ENCODE data around the gene VCL.

DNA sequence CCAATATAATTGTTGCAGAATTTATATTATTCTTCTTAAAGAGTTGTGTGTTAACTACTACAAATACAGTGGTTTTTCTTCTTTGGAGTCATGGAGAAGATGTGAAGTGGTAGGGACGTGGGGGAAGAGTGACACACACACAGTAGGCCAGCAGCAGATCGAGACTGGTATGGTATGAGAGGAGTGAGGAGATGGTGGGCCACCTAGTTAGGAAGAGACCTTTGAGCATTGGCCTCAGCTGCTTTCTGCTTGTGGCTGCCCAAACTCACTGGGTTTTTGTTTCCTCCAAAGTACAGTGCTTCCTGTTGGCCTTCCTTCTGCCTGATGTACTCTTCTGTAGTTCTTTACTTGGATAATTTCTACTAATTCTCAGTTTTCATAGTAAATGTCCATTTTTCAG is 14.6 kb downstream of the VCL start:
- TF ChIP-seq, protein P1, sequence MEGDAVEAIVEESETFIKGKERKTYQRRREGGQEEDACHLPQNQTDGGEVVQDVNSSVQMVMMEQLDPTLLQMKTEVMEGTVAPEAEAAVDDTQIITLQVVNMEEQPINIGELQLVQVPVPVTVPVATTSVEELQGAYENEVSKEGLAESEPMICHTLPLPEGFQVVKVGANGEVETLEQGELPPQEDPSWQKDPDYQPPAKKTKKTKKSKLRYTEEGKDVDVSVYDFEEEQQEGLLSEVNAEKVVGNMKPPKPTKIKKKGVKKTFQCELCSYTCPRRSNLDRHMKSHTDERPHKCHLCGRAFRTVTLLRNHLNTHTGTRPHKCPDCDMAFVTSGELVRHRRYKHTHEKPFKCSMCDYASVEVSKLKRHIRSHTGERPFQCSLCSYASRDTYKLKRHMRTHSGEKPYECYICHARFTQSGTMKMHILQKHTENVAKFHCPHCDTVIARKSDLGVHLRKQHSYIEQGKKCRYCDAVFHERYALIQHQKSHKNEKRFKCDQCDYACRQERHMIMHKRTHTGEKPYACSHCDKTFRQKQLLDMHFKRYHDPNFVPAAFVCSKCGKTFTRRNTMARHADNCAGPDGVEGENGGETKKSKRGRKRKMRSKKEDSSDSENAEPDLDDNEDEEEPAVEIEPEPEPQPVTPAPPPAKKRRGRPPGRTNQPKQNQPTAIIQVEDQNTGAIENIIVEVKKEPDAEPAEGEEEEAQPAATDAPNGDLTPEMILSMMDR (IDR thresholded peaks at IDR 0.05): no peak
- no peak for TF ChIP-seq EP300 (IDR thresholded peaks at IDR 0.05; ENCODE audit: low read depth)
- TF ChIP-seq POLR2A (IDR thresholded peaks at IDR 0.05): no peak

Data from transverse colon (tissue), 3 donors.